WTC11 (cell line): Measurements from ENCODE around the gene AKT1. TPM values are rescaled to one million over a fixed set of nuclear protein-coding genes. Genes with fewer than 3 reads are reported as not detected.

Source experiments
- ATAC-seq: fragments of 200-7000 bp; cut with Tn5 transposase; 2 replicates; pipeline ENCODE4 v1.10.0; 2021; ENCODE audit warnings: mild to moderate bottlenecking, moderate library complexity
- CTCF ChIA-PET: fragments of 300-600 bp; sonication (Branson Sonifier 250); formaldehyde crosslinking; loops from one replicate; lab custom pipeline; 2021; ENCODE audit warnings: antibody characterized with exemption; lab: Charles Lee
- POLR2A ChIA-PET: fragments of 350-600 bp; sonication (Branson Sonifier 250); formaldehyde crosslinking; loops from one replicate; lab custom pipeline; 2021; ENCODE audit warnings: antibody characterized with exemption; lab: Charles Lee
- DNase-seq: peaks from one replicate; pipeline ENCODE4 v3.0.0; 2021; ENCODE audit warnings: low spot score
- H3K27ac Mint-ChIP-seq: 2 replicates; pipeline ENCODE4 v1.8.0; 2021; ENCODE audit warnings: mixed read lengths
- H3K27me3 Mint-ChIP-seq: 2 replicates; pipeline ENCODE4 v1.8.0; 2021; ENCODE audit warnings: low read depth, mild to moderate bottlenecking, moderate library complexity, mixed read lengths
- H3K36me3 Mint-ChIP-seq: 2 replicates; pipeline ENCODE4 v1.8.0; 2021; ENCODE audit warnings: mixed read lengths
- H3K4me1 Mint-ChIP-seq: 2 replicates; pipeline ENCODE4 v1.8.0; 2022; ENCODE audit warnings: mixed read lengths
- H3K4me3 Mint-ChIP-seq: 2 replicates; pipeline ENCODE4 v1.8.0; 2021; ENCODE audit warnings: mild to moderate bottlenecking, moderate library complexity, mixed read lengths
- H3K9me3 Mint-ChIP-seq: 2 replicates; pipeline ENCODE4 v1.8.0; 2021; ENCODE audit warnings: mixed read lengths
- ARID4B ChIP-seq: sonication (generic); formaldehyde crosslinking; IDR thresholded peaks from 2 replicates; pipeline ENCODE4 v1.8.0; 2023; ENCODE audit warnings: missing genetic modification reagents, mild to moderate bottlenecking, borderline replicate concordance
- CBFB ChIP-seq: sonication (generic); formaldehyde crosslinking; IDR thresholded peaks from 2 replicates; pipeline ENCODE4 v1.8.1; 2022; ENCODE audit warnings: mild to moderate bottlenecking, low read depth, missing genetic modification reagents
- FOXK1 ChIP-seq: sonication (generic); formaldehyde crosslinking; IDR thresholded peaks from 2 replicates; pipeline ENCODE4 v1.8.0; 2022; ENCODE audit warnings: mild to moderate bottlenecking, moderate library complexity, missing genetic modification reagents
- IRF2 ChIP-seq: sonication (generic); formaldehyde crosslinking; IDR thresholded peaks from 2 replicates; pipeline ENCODE4 v1.8.0; 2022; ENCODE audit warnings: low read depth, missing genetic modification reagents, borderline replicate concordance
- JAZF1 ChIP-seq: fragments of 250-450 bp; sonication (Bioruptor Pico); IDR thresholded peaks from 2 replicates; pipeline ENCODE4 v1.9.0; 2021; ENCODE audit warnings: moderate library complexity, mild to moderate bottlenecking, inconsistent platforms
- KAT7 ChIP-seq: sonication (generic); formaldehyde crosslinking; IDR thresholded peaks from 2 replicates; pipeline ENCODE4 v1.8.1; 2023; ENCODE audit warnings: missing genetic modification reagents, mild to moderate bottlenecking, borderline replicate concordance
- NR1H2 ChIP-seq: sonication (generic); formaldehyde crosslinking; IDR thresholded peaks from 2 replicates; pipeline ENCODE4 v1.9.0; 2021; ENCODE audit warnings: mild to moderate bottlenecking, moderate library complexity, missing genetic modification reagents
- RELA ChIP-seq: sonication (generic); formaldehyde crosslinking; IDR thresholded peaks from 2 replicates; pipeline ENCODE4 v1.8.1; 2022; ENCODE audit warnings: missing genetic modification reagents, mild to moderate bottlenecking, borderline replicate concordance
- TP53 ChIP-seq: sonication (generic); formaldehyde crosslinking; IDR thresholded peaks from 2 replicates; pipeline ENCODE4 v1.8.1; 2023; ENCODE audit warnings: mild to moderate bottlenecking, missing genetic modification reagents
- USF1 ChIP-seq: sonication (generic); formaldehyde crosslinking; IDR thresholded peaks from 2 replicates; pipeline ENCODE4 v1.8.0; 2022; ENCODE audit warnings: mild to moderate bottlenecking, missing genetic modification reagents
- ZNF138 ChIP-seq: sonication (generic); formaldehyde crosslinking; conservative IDR thresholded peaks from 2 replicates; pipeline ENCODE4 v1.8.1; 2022; ENCODE audit warnings: mild to moderate bottlenecking, moderate library complexity, missing genetic modification reagents
- ZNF219 ChIP-seq: sonication (generic); formaldehyde crosslinking; IDR thresholded peaks from 2 replicates; pipeline ENCODE4 v1.8.0; 2023; ENCODE audit warnings: missing genetic modification reagents, mild to moderate bottlenecking, borderline replicate concordance
- ZNF396 ChIP-seq: fragments of 250-450 bp; sonication (Bioruptor Pico); IDR thresholded peaks from 2 replicates; pipeline ENCODE4 v1.8.0; 2021; ENCODE audit warnings: mild to moderate bottlenecking, moderate library complexity, borderline replicate concordance
- ZNF416 ChIP-seq: fragments of 250-450 bp; sonication (Bioruptor Pico); IDR thresholded peaks from 2 replicates; pipeline ENCODE4 v1.9.0; 2021; ENCODE audit warnings: mild to moderate bottlenecking, inconsistent platforms
- total RNA-seq: library from RNA; stranded (reverse); gene quantifications from 3 replicates; pipeline ENCODE4 v1.2.3, GENCODE V29; 2021
- TF ChIP-seq, protein P1 (sequence below): sonication (generic); formaldehyde crosslinking; IDR thresholded peaks from 2 replicates; pipeline ENCODE4 v1.8.0; 2022; ENCODE audit warnings: mild to moderate bottlenecking, missing genetic modification reagents
- TF ChIP-seq, protein P2 (sequence below): sonication (generic); formaldehyde crosslinking; IDR thresholded peaks from 2 replicates; pipeline ENCODE4 v1.8.1; 2022; ENCODE audit warnings: low read depth, missing genetic modification reagents, borderline replicate concordance
- TF ChIP-seq, protein P3 (sequence below): sonication (generic); formaldehyde crosslinking; conservative IDR thresholded peaks from 2 replicates; pipeline ENCODE4 v1.8.1; 2022; ENCODE audit warnings: mild to moderate bottlenecking, missing genetic modification reagents

AKT1 gene
- total RNA-seq, 1 experiment from 2014 or later: 121 TPM

GRCh38 chr14:104787736-104788135 is 7.8 kb downstream of the AKT1 start (continued):
- TF ChIP-seq, protein P1, sequence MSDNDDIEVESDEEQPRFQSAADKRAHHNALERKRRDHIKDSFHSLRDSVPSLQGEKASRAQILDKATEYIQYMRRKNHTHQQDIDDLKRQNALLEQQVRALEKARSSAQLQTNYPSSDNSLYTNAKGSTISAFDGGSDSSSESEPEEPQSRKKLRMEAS (CRISPR knock-in tag): no peak
- TF ChIP-seq NR1H2 (CRISPR knock-in tag): no peak
- TF ChIP-seq CBFB: no peak
- TF ChIP-seq ARID4B: no peak
- TF ChIP-seq, protein P2, sequence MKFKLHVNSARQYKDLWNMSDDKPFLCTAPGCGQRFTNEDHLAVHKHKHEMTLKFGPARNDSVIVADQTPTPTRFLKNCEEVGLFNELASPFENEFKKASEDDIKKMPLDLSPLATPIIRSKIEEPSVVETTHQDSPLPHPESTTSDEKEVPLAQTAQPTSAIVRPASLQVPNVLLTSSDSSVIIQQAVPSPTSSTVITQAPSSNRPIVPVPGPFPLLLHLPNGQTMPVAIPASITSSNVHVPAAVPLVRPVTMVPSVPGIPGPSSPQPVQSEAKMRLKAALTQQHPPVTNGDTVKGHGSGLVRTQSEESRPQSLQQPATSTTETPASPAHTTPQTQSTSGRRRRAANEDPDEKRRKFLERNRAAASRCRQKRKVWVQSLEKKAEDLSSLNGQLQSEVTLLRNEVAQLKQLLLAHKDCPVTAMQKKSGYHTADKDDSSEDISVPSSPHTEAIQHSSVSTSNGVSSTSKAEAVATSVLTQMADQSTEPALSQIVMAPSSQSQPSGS (CRISPR knock-in tag): no peak
- TF ChIP-seq ZNF396 (CRISPR knock-in tag): no peak
- TF ChIP-seq RELA (CRISPR knock-in tag): no peak
- no peak for TF ChIP-seq KAT7 (CRISPR knock-in tag)
- no peak for TF ChIP-seq FOXK1 (CRISPR knock-in tag)
- TF ChIP-seq ZNF138 (CRISPR knock-in tag): no peak
- TF ChIP-seq JAZF1 (CRISPR knock-in tag): no peak
- no peak for TF ChIP-seq USF1
- TF ChIP-seq, protein P3, sequence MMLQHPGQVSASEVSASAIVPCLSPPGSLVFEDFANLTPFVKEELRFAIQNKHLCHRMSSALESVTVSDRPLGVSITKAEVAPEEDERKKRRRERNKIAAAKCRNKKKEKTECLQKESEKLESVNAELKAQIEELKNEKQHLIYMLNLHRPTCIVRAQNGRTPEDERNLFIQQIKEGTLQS: no peak

GRCh38 chr14:104786726-104787675 is 8.5 kb downstream of the AKT1 start:
- no peak overlapping the region for H3K27ac Mint-ChIP-seq
- ATAC-seq (no peak), DNase-seq (no peak)
- ChIA-PET POLR2A (no interaction called here), CTCF (no interaction called here)
- no peaks in the 10 kb centered on the region for H3K9me3 Mint-ChIP-seq
- no peaks in the 10 kb centered on the region for H3K4me1 Mint-ChIP-seq
- H3K27me3 Mint-ChIP-seq: no peaks in the 10 kb centered on the region
- no peak overlapping the region for H3K4me3 Mint-ChIP-seq
- no peak for TF ChIP-seq NR1H2 (CRISPR knock-in tag)
- TF ChIP-seq KAT7 (CRISPR knock-in tag): no peak
- no peak for TF ChIP-seq ARID4B
- no peak for TF ChIP-seq ZNF219 (CRISPR knock-in tag)
- TF ChIP-seq TP53 (CRISPR knock-in tag): no peak
- no peak for TF ChIP-seq IRF2 (CRISPR knock-in tag)
- no peak for TF ChIP-seq ZNF416 (CRISPR knock-in tag)
- H3K36me3 Mint-ChIP-seq: no peaks in the 10 kb centered on the region
